Bronchial epithelial cell (primary cell): ENCODE results near the gene PPP2R3B. TPM values are rescaled to one million over a fixed set of nuclear protein-coding genes. Genes with fewer than 3 reads are reported as not detected.
A peak's percentile ranks its signal among the peaks of the same experiment; 100 is the strongest.
"Not testable (repeated sequence)": the region's sequence is repeated elsewhere in the genome, so short reads cannot be mapped to it uniquely, and the experiment has no call there.

Source experiments
- DNase-seq: peaks from one replicate; pipeline ENCODE4 v3.0.0-alpha.2; 2010; ENCODE audit warnings: low read depth
- FAIRE-seq: peaks from 2 replicates; lab custom pipeline; 2011; peaks lifted over from hg19 to GRCh38; lab: Jason Lieb, UNC
- H3K27me3 ChIP-seq: 2 replicates; pipeline ENCODE4 v1.5.1; 2011; ENCODE audit warnings: low read length; ENCODE audit not compliant: control insufficient read depth, insufficient read depth
- H3K36me3 ChIP-seq: 2 replicates; pipeline ENCODE4 v1.5.1; 2011; ENCODE audit warnings: low read length; ENCODE audit not compliant: control insufficient read depth, insufficient read depth
- H3K4me3 ChIP-seq: 2 replicates; pipeline ENCODE4 v1.5.1; 2011; ENCODE audit warnings: mild to moderate bottlenecking, low read depth, low read length, control low read depth
- CTCF ChIP-seq: IDR thresholded peaks from 2 replicates; pipeline ENCODE4 v1.5.1; 2011; ENCODE audit warnings: mild to moderate bottlenecking, moderate library complexity, low read length, control low read depth, inconsistent platforms; ENCODE audit not compliant: insufficient read depth, severe bottlenecking
- total RNA-seq: library from RNA; depleted of rRNA; stranded (reverse); fragments of >200 nt; gene quantifications from 2 replicates; pipeline ENCODE4 v1.2.1, GENCODE V29; 2014

PPP2R3B gene
- 8.7 and 11.8 TPM in 2 replicates for total RNA-seq

GRCh38 chrX:386768-387575 lies at the start of gene PPP2R3B:
Gene PPP2R3B (minus strand): TSS chrX:386907. CDS start chrX:386691, 216 bp downstream.
- Histone ChIP-seq H3K4me3 (peak within 1 kb of the TSS; percentile 91), H3K36me3 (no peaks in the 10 kb centered on the region), H3K27me3 (no peaks in the 10 kb centered on the region)
- no peak for TF ChIP-seq CTCF
- FAIRE-seq (no peak), DNase-seq (peak; percentile 91)

GRCh38 chrX:435536-436122 lies 48.9 kb upstream of the PPP2R3B start:
- Histone ChIP-seq H3K27me3 (no peaks in the 10 kb centered on the region), H3K4me3 (no peak overlapping the region), H3K36me3 (no peaks in the 10 kb centered on the region)
- DNase-seq (no peak), FAIRE-seq (no peak)
- TF ChIP-seq CTCF = no peak

- Histone ChIP-seq H3K4me3 (no peak overlapping the region), H3K36me3 (no peaks in the 10 kb centered on the region), H3K27me3 (no peaks in the 10 kb centered on the region)
- DNase-seq (no peak), FAIRE-seq (no peak)
- no peak for TF ChIP-seq CTCF
These were observed 48.2 kb upstream of the PPP2R3B start for GRCh38 chrX:434946-435345.

- no peaks in the 10 kb centered on the region for H3K36me3 ChIP-seq
- H3K4me3 ChIP-seq = no peak overlapping the region
- DNase-seq (no peak), FAIRE-seq (no peak)
- no peak for TF ChIP-seq CTCF
- H3K27me3 ChIP-seq = no peaks in the 10 kb centered on the region
These were observed 47.1 kb upstream of the PPP2R3B start for GRCh38 chrX:433771-434170.

- H3K27me3 ChIP-seq, DNase-seq, H3K4me3 ChIP-seq, H3K36me3 ChIP-seq: not testable (repeated sequence)
- peak; percentile 93 for FAIRE-seq
These were observed 46.0 kb upstream of the PPP2R3B start for GRCh38 chrX:432666-433065.

GRCh38 chrX:431492-432111 lies 44.9 kb upstream of the PPP2R3B start:
- FAIRE-seq (no peak), DNase-seq (no peak)
- no peak overlapping the region for H3K4me3 ChIP-seq
- no peak for TF ChIP-seq CTCF
- H3K27me3 ChIP-seq = no peaks in the 10 kb centered on the region
- no peaks in the 10 kb centered on the region for H3K36me3 ChIP-seq
